Body of pancreas (tissue), 4 donors: ENCODE results near the gene C10orf90.

Source experiments
- POLR2A ChIP-seq, 3 donors: fragments of 450-650 bp; IDR thresholded peaks; one replicate each; pipeline ENCODE4 v1.6.1; 2016; ENCODE audit warnings: antibody characterized with exemption in 3 of 3, mild to moderate bottlenecking in 2 of 3
- TF ChIP-seq, protein P1 (sequence below), 7 experiments: fragments of 450-650 bp in 4 of 7; fragments of 200-600 bp in 3 of 7; sonication (generic) in 3 of 7; IDR thresholded peaks; one replicate each; pipeline ENCODE4 v1.5.1; 2016 to 2019; ENCODE audit warnings: antibody characterized with exemption in 7 of 7

DNA sequence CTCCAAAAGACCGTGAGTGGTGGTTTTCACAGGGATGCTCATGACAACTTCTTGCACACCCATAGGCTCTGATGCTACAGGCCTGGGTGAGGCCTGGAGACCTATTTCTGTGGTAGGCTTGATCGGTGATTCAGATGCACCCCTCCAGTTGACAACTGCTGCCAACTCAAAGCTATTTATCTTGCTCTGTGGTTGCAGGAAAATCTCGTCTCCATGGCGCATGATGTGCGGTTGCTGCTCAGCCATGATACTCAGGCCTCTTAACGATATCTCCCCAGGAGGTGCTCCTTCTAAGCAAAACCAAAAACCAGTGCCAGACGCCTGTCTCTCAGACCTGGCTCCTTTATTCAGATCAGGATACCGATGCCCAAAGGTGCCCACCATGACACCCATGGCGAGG is 31.4 kb downstream of the C10orf90 start:
- TF ChIP-seq POLR2A (IDR thresholded peaks at IDR 0.05) = no peak
- TF ChIP-seq, protein P1, sequence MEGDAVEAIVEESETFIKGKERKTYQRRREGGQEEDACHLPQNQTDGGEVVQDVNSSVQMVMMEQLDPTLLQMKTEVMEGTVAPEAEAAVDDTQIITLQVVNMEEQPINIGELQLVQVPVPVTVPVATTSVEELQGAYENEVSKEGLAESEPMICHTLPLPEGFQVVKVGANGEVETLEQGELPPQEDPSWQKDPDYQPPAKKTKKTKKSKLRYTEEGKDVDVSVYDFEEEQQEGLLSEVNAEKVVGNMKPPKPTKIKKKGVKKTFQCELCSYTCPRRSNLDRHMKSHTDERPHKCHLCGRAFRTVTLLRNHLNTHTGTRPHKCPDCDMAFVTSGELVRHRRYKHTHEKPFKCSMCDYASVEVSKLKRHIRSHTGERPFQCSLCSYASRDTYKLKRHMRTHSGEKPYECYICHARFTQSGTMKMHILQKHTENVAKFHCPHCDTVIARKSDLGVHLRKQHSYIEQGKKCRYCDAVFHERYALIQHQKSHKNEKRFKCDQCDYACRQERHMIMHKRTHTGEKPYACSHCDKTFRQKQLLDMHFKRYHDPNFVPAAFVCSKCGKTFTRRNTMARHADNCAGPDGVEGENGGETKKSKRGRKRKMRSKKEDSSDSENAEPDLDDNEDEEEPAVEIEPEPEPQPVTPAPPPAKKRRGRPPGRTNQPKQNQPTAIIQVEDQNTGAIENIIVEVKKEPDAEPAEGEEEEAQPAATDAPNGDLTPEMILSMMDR (IDR thresholded peaks at IDR 0.05) = no peak
